HT-29 (cell line): Measurements from ENCODE around the gene ANO3. TPM values are rescaled to one million over a fixed set of nuclear protein-coding genes. Genes with fewer than 3 reads are reported as not detected.

Experiments
- DNase-seq: peaks from one replicate; pipeline ENCODE4 v3.0.0-alpha.2; 2015; ENCODE audit warnings: low spot score
- total RNA-seq: library from RNA; depleted of rRNA; stranded (reverse); fragments of >200 nt; shearing (Covaris generic); gene quantifications from 2 replicates; pipeline ENCODE4 v1.2.3, GENCODE V29; 2014

The ANO3 gene
- total RNA-seq, 1 experiment from 2014 or later, result under 0.01 TPM

- DNase-seq, result no peak
Observed at GRCh38 chr11:26490546-26490945, 158.6 kb downstream of the ANO3 start.

GRCh38 chr11:26493616-26494015 is 161.7 kb downstream of the ANO3 start:
- no peak for DNase-seq

- DNase-seq, result no peak
Observed at GRCh38 chr11:26507229-26507628, 175.3 kb downstream of the ANO3 start.

- DNase-seq, result no peak
Observed at GRCh38 chr11:26510164-26510563, 178.2 kb downstream of the ANO3 start.

- DNase-seq, result no peak
Observed at GRCh38 chr11:26510756-26511155, 178.8 kb downstream of the ANO3 start.

GRCh38 chr11:26512196-26512595 is 180.3 kb downstream of the ANO3 start:
- DNase-seq, result no peak

- DNase-seq, result no peak
Observed at GRCh38 chr11:26519469-26519868, 187.5 kb downstream of the ANO3 start.

- DNase-seq, result peak; percentile 52
Observed at GRCh38 chr11:26522912-26523610, 191.1 kb downstream of the ANO3 start.

- no peak for DNase-seq
Observed at GRCh38 chr11:26527685-26528084, 195.8 kb downstream of the ANO3 start.

GRCh38 chr11:26537341-26537740 is 205.4 kb downstream of the ANO3 start:
- no peak for DNase-seq

- DNase-seq, result no peak
Observed at GRCh38 chr11:26539517-26539916, 207.6 kb downstream of the ANO3 start.

- no peak for DNase-seq
Observed at GRCh38 chr11:26541870-26542269, 209.9 kb downstream of the ANO3 start.

GRCh38 chr11:26549176-26549575 is 217.2 kb downstream of the ANO3 start:
- DNase-seq, result no peak

GRCh38 chr11:26550022-26550421 is 218.1 kb downstream of the ANO3 start:
- no peak for DNase-seq

- DNase-seq, result peak; percentile 53
Observed at GRCh38 chr11:26551186-26551801, 219.4 kb downstream of the ANO3 start.

- DNase-seq, result no peak
Observed at GRCh38 chr11:26553182-26553581, 221.3 kb downstream of the ANO3 start.

GRCh38 chr11:26554455-26554854 is 222.5 kb downstream of the ANO3 start:
- DNase-seq, result no peak

GRCh38 chr11:26556582-26556981 is 224.7 kb downstream of the ANO3 start:
- DNase-seq, result peak; percentile 77

GRCh38 chr11:26557666-26558065 is 225.7 kb downstream of the ANO3 start:
- DNase-seq, result no peak

- DNase-seq, result no peak
Observed at GRCh38 chr11:26558190-26558589, 226.3 kb downstream of the ANO3 start.

- no peak for DNase-seq
Observed at GRCh38 chr11:26569646-26570045, 237.7 kb downstream of the ANO3 start.

GRCh38 chr11:26571861-26572654 is 240.1 kb downstream of the ANO3 start, which contains the start of gene MUC15:
Gene MUC15, minus strand, starts transcription at chr11:26572263. Its CDS starts 5,169 bp downstream, at chr11:26567094.
- peak; percentile 51 for DNase-seq
